ENCODE results near the gene SCARF2. TPM values are rescaled to one million over a fixed set of nuclear protein-coding genes. Genes with fewer than 3 reads are reported as not detected.

The SCARF2 gene
- total and polyA plus RNA-seq, 2 experiments from 2014 or later, result 1.8 to 16.6 TPM

- Mint-ChIP-seq H3K27ac (no peak overlapping the region), H3K36me3 (ENCODE audit: low read depth) (no peaks in the 10 kb centered on the region), H3K4me1 (no peaks in the 10 kb centered on the region), H3K4me3 (no peak overlapping the region), H3K27me3 (ENCODE audit: insufficient read depth, low read depth, poor library complexity) (peaks cover 2% of the 10 kb centered on the region), H3K9me3 (no peaks in the 10 kb centered on the region)
- TF ChIP-seq EZH2phosphoT487 (IDR thresholded peaks at IDR 0.05; ENCODE audit: unreplicated experiment), result no peak
- no peak for TF ChIP-seq CREB1 (CRISPR knock-in tag; IDR thresholded peaks at IDR 0.05; ENCODE audit: low read depth)
- TF ChIP-seq POLR2AphosphoS5 (IDR thresholded peaks at IDR 0.05; ENCODE audit: low read depth), result no peak
- TF ChIP-seq JUNB (IDR thresholded peaks at IDR 0.05; ENCODE audit: unreplicated experiment), result no peak
- TF ChIP-seq, protein P1, sequence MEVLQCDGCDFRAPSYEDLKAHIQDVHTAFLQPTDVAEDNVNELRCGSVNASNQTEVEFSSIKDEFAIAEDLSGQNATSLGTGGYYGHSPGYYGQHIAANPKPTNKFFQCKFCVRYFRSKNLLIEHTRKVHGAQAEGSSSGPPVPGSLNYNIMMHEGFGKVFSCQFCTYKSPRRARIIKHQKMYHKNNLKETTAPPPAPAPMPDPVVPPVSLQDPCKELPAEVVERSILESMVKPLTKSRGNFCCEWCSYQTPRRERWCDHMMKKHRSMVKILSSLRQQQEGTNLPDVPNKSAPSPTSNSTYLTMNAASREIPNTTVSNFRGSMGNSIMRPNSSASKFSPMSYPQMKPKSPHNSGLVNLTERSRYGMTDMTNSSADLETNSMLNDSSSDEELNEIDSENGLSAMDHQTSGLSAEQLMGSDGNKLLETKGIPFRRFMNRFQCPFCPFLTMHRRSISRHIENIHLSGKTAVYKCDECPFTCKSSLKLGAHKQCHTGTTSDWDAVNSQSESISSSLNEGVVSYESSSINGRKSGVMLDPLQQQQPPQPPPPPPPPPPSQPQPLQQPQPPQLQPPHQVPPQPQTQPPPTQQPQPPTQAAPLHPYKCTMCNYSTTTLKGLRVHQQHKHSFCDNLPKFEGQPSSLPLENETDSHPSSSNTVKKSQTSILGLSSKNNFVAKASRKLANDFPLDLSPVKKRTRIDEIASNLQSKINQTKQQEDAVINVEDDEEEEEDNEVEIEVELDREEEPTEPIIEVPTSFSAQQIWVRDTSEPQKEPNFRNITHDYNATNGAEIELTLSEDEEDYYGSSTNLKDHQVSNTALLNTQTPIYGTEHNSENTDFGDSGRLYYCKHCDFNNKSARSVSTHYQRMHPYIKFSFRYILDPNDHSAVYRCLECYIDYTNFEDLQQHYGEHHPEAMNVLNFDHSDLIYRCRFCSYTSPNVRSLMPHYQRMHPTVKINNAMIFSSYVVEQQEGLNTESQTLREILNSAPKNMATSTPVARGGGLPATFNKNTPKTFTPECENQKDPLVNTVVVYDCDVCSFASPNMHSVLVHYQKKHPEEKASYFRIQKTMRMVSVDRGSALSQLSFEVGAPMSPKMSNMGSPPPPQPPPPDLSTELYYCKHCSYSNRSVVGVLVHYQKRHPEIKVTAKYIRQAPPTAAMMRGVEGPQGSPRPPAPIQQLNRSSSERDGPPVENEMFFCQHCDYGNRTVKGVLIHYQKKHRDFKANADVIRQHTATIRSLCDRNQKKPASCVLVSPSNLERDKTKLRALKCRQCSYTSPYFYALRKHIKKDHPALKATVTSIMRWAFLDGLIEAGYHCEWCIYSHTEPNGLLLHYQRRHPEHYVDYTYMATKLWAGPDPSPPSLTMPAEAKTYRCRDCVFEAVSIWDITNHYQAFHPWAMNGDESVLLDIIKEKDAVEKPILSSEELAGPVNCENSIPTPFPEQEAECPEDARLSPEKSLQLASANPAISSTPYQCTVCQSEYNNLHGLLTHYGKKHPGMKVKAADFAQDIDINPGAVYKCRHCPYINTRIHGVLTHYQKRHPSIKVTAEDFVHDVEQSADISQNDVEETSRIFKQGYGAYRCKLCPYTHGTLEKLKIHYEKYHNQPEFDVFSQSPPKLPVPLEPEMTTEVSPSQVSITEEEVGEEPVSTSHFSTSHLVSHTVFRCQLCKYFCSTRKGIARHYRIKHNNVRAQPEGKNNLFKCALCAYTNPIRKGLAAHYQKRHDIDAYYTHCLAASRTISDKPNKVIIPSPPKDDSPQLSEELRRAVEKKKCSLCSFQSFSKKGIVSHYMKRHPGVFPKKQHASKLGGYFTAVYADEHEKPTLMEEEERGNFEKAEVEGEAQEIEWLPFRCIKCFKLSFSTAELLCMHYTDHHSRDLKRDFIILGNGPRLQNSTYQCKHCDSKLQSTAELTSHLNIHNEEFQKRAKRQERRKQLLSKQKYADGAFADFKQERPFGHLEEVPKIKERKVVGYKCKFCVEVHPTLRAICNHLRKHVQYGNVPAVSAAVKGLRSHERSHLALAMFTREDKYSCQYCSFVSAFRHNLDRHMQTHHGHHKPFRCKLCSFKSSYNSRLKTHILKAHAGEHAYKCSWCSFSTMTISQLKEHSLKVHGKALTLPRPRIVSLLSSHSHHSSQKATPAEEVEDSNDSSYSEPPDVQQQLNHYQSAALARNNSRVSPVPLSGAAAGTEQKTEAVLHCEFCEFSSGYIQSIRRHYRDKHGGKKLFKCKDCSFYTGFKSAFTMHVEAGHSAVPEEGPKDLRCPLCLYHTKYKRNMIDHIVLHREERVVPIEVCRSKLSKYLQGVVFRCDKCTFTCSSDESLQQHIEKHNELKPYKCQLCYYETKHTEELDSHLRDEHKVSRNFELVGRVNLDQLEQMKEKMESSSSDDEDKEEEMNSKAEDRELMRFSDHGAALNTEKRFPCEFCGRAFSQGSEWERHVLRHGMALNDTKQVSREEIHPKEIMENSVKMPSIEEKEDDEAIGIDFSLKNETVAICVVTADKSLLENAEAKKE (CRISPR knock-in tag; IDR thresholded peaks at IDR 0.05), result no peak
- TF ChIP-seq, protein P2, sequence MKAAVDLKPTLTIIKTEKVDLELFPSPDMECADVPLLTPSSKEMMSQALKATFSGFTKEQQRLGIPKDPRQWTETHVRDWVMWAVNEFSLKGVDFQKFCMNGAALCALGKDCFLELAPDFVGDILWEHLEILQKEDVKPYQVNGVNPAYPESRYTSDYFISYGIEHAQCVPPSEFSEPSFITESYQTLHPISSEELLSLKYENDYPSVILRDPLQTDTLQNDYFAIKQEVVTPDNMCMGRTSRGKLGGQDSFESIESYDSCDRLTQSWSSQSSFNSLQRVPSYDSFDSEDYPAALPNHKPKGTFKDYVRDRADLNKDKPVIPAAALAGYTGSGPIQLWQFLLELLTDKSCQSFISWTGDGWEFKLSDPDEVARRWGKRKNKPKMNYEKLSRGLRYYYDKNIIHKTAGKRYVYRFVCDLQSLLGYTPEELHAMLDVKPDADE (IDR thresholded peaks at IDR 0.05), result no peak
- no peak for TF ChIP-seq ZNF114 (CRISPR knock-in tag; IDR thresholded peaks at IDR 0.05)
- TF ChIP-seq, protein P3, sequence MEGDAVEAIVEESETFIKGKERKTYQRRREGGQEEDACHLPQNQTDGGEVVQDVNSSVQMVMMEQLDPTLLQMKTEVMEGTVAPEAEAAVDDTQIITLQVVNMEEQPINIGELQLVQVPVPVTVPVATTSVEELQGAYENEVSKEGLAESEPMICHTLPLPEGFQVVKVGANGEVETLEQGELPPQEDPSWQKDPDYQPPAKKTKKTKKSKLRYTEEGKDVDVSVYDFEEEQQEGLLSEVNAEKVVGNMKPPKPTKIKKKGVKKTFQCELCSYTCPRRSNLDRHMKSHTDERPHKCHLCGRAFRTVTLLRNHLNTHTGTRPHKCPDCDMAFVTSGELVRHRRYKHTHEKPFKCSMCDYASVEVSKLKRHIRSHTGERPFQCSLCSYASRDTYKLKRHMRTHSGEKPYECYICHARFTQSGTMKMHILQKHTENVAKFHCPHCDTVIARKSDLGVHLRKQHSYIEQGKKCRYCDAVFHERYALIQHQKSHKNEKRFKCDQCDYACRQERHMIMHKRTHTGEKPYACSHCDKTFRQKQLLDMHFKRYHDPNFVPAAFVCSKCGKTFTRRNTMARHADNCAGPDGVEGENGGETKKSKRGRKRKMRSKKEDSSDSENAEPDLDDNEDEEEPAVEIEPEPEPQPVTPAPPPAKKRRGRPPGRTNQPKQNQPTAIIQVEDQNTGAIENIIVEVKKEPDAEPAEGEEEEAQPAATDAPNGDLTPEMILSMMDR (conservative IDR thresholded peaks at IDR 0.05; ENCODE audit: low read depth in 2 of 2), result no peak
- no peak for TF ChIP-seq NANOG (IDR thresholded peaks at IDR 0.05; ENCODE audit: borderline replicate concordance)
- no peak for TF ChIP-seq EZH2 (IDR thresholded peaks at IDR 0.05; ENCODE audit: low read depth, unreplicated experiment)
- no peak for TF ChIP-seq ZNF331 (CRISPR knock-in tag; IDR thresholded peaks at IDR 0.05; ENCODE audit: low read depth)
- TF ChIP-seq STAT1 (IDR thresholded peaks at IDR 0.05; ENCODE audit: unreplicated experiment), result no peak
- no peak for TF ChIP-seq REST (IDR thresholded peaks at IDR 0.05; ENCODE audit: unreplicated experiment)
- DNase-seq (ENCODE audit: low spot score) (no peak), ATAC-seq (no peak)
- Histone ChIP-seq H3K9me2 (ENCODE audit: insufficient read depth) (no peaks in the 10 kb centered on the region), H3K36me3 (ENCODE audit: insufficient read depth) (no peaks in the 10 kb centered on the region), H3K79me2 (replicated peaks; ENCODE audit: insufficient read depth) (no peaks in the 10 kb centered on the region), H3K27me3 (ENCODE audit: insufficient read depth) (no peaks in the 10 kb centered on the region), H3K4me3 (no peak overlapping the region), H3K27ac (ENCODE audit: low read depth) (no peak overlapping the region), H2AFZ (no peak overlapping the region), H3K4me1 (ENCODE audit: insufficient read depth) (no peaks in the 10 kb centered on the region), H4K20me1 (replicated peaks; ENCODE audit: insufficient read depth) (no peaks in the 10 kb centered on the region; the same call in 1 of the 2 replicates), H3K4me2 (no peak overlapping the region), H3F3A (replicated peaks; ENCODE audit: low read depth) (no peaks in the 10 kb centered on the region)
These were observed 8.9 kb upstream of the SCARF2 start for GRCh38 chr22:20446383-20446970.

Measured in GM23338 (cell line).